22Rv1 (cell line): ENCODE measurements around the gene MAP2.

ENCODE experiments used
- H3K27ac ChIP-seq: fragments of 450-650 bp; 2 replicates; pipeline ENCODE4 v1.5.1; 2017
- ZFX ChIP-seq: fragments of 450-650 bp; IDR thresholded peaks from 2 replicates; pipeline ENCODE4 v1.6.1; 2017; ENCODE audit warnings: antibody characterized with exemption, borderline replicate concordance
- TF ChIP-seq, protein P1 (sequence below): fragments of 450-650 bp; IDR thresholded peaks from 2 replicates; pipeline ENCODE4 v1.5.1; 2017; ENCODE audit warnings: mild to moderate bottlenecking

Gene MAP2

DNA sequence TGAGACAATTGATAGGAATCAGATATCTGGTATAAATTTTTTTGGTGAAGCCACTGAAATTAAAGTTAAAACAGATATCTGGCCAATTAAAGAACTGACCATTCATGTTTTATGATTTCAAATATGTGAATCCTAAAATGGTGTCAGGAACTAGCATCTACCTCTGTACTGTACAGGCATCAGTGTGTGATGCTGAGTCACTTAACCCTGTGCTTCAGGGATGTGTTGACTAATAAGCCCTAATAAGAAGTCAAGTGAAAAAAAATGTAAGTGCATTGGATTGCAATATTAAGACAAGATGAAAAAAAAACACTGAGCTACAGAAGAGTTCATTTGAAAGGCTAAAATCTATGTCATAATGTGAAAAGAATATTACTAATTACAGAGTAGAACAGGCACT is 338.7 kb downstream of the MAP2 start:
- no peak for TF ChIP-seq ZFX
- TF ChIP-seq, protein P1, sequence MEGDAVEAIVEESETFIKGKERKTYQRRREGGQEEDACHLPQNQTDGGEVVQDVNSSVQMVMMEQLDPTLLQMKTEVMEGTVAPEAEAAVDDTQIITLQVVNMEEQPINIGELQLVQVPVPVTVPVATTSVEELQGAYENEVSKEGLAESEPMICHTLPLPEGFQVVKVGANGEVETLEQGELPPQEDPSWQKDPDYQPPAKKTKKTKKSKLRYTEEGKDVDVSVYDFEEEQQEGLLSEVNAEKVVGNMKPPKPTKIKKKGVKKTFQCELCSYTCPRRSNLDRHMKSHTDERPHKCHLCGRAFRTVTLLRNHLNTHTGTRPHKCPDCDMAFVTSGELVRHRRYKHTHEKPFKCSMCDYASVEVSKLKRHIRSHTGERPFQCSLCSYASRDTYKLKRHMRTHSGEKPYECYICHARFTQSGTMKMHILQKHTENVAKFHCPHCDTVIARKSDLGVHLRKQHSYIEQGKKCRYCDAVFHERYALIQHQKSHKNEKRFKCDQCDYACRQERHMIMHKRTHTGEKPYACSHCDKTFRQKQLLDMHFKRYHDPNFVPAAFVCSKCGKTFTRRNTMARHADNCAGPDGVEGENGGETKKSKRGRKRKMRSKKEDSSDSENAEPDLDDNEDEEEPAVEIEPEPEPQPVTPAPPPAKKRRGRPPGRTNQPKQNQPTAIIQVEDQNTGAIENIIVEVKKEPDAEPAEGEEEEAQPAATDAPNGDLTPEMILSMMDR: no peak
- no peak overlapping the region for H3K27ac ChIP-seq

DNA sequence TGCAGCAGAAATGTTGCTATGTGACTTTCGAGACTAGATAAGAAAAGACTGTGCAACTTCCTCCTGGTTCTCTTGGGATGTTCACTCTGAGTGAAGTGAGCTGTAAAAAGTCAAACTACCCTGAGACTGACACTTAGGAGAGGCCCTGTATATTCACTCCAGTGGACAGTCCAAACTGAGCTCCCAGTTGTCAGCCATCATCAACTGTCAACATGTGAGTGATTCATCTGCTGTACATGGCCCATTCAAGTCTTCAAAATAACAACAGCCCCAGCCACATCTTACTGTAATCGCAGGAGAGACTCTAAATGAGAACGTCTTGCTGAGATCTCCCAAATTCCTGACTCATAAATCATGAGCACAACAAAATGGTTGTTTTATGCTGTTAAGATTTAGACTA is 339.3 kb downstream of the MAP2 start:
- H3K27ac ChIP-seq: no peak overlapping the region
- TF ChIP-seq ZFX: no peak
- TF ChIP-seq, protein P1: no peak

DNA sequence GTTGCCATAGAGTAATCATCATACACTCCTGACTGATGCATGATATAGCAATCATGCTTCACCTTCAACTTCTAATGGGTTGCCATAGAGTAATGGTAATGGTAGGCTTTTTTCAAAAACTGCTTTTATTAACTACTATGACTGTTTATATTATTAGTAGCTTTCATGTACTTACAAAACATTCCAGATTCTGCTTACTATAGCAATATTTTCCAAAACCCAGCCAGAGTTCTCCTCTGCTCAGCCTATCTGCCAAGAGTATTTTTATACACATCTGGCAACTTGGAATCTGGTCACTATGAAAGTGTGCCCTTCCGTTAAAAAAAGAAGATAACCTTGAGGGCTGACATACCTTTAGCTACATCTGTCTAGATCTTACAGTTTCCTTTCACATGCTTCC is 342.8 kb downstream of the MAP2 start:
- no peak overlapping the region for H3K27ac ChIP-seq
- TF ChIP-seq ZFX: no peak
- TF ChIP-seq, protein P1: no peak

DNA sequence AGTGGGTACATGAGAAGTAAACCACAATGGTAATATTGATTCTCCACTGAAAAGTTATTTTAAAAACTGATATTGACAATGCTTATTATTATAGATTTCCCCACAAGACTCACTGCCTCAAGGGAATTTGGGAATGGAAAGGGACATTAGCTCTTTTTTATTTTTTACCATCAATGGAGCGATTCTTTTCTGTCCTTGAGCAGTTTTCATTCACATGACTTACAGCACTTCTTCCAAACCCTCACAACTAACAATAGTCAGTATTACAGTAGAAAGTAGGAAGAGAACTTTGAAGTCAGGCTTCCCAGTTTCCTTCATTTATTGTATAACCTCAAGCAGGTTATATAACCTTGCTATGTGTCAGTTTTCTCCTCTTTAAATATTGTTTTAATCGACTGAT is 343.5 kb downstream of the MAP2 start:
- H3K27ac ChIP-seq: no peak overlapping the region
- TF ChIP-seq, protein P1: no peak
- no peak for TF ChIP-seq ZFX

DNA sequence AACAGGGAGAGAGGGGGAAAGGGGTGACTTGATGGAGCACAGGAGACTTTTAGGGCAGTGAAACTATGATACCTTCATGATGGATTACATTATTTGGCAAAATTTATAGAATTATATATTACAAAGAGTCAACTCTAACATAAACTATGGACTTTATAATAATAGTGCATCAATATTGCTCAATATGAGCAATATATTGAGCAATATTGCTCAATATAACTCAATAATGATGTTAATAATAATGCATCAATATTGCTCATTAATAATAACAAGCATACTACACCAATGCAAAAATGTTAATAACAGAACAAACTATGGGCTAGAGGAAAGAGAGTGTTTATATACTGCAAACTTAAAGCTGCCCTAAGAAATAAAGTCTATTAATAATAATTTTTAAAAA is 344.7 kb downstream of the MAP2 start:
- H3K27ac ChIP-seq: no peak overlapping the region
- TF ChIP-seq, protein P1: no peak
- no peak for TF ChIP-seq ZFX

DNA sequence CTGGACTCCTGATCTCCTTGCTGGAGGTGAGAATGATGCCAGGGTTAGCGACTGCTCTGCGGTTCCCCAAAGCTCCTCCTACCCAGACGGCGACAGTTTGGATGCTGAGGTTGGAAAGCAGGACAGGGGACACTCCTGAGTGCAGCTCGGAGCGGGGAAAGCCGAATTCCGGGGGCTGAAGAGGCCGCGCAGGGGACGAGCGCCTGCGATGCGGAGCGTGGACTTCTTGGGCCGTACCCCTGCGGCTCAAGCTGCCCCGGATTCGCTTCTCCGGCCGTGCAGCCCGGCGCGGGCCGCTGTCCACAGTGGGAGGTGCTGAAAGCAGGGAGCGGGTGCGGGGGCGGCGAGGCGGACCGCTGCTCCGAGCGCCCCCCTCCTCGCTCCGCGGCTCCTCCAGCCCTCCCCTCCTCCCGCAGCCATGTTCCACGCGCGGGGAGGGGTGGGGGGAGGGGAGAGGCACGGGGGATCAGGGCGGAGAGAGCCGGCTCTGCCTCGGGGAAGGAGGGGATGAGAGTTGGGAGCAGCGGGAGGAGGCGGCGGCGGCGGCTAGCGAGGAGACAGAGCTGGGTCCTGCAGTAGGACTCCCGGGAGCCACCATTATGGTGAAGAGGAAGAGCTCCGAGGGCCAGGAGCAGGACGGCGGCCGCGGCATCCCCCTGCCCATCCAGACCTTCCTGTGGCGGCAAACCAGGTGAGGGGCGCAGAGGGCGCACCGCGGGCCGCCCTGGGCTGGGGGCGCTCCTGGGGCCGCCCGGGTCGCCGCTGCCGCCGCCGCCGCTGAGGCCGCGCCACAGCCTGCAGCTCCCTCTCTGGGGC is 347.8 kb downstream of the MAP2 start, which contains the start of gene UNC80:
UNC80 (plus strand) TSS at position 359 of the 816 bp plus-strand sequence; CDS start at position 600, 241 bp downstream.
- peak within 1 kb of the TSS; percentile 64 for H3K27ac ChIP-seq
- no peak for TF ChIP-seq ZFX
- TF ChIP-seq, protein P1: peak; percentile 13; the same call in 1 of the 2 replicates

DNA sequence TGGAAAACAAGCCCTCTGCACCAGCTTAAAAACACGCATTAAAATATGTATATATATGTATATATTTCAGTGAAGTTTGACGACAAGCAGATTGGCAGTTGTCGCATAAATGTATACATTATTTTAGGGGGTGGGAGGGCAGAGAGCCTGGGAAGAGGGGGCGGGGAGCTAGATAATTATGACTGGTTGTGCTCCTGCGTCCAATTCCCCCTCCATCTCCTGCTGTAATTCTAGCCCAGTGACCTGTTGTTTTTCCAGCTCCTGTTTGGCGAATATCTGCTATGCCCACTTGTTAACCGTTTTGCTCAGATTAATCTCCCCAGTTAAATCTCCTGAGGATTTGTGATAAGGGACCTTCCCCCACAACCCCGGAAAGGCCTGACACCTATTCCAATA is 348.4 kb downstream of the MAP2 start:
- peak overlapping the region; percentile 64 for H3K27ac ChIP-seq
- TF ChIP-seq ZFX: no peak
- TF ChIP-seq, protein P1: 0 out of 2 replicates have a peak, but pooled peaks have one; percentile 1
